Measurements from ENCODE around the gene CCDC190. TPM values are rescaled to one million over a fixed set of nuclear protein-coding genes. Genes with fewer than 3 reads are reported as not detected.

Gene CCDC190
- not detected in 2 replicates for total RNA-seq
- polyA plus RNA-seq, result not detected in 2 replicates

DNA sequence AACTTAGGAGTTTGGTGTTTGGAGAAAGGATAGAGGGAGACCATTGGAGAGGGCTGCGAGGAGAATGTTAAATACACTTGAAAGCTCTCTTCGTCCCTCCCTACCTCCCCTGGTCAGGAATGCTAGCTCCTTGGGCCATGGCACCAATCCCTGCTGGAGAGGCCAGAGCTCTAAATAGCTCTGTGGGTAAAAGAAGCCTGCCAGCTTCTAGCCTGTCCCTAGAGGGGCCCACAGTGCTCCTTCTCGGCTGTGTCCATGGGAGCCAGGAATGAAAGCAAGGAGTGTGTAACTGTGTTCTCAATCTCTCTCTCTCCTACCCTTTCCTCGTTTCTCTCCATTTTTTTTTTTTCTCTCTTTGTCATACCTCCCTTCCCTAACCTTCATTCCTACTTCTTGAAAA, at the start of gene CCDC190:
Gene CCDC190, minus strand, starts transcription at position 75 of the 400 bp plus-strand sequence. CDS start 1,529 bp downstream, outside the sequence.
- no peaks in the 10 kb centered on the region for H3K9me3 ChIP-seq (ENCODE audit: low read depth)
- H3K4me3 ChIP-seq, result no peak within 1 kb of the TSS
- no peaks in the 10 kb centered on the region for H3K36me3 ChIP-seq
- DNase-seq (ENCODE audit: low read depth in 1 of 2, low spot score in 1 of 2), result peak; percentile 47 to 59
- TF ChIP-seq, protein P1, sequence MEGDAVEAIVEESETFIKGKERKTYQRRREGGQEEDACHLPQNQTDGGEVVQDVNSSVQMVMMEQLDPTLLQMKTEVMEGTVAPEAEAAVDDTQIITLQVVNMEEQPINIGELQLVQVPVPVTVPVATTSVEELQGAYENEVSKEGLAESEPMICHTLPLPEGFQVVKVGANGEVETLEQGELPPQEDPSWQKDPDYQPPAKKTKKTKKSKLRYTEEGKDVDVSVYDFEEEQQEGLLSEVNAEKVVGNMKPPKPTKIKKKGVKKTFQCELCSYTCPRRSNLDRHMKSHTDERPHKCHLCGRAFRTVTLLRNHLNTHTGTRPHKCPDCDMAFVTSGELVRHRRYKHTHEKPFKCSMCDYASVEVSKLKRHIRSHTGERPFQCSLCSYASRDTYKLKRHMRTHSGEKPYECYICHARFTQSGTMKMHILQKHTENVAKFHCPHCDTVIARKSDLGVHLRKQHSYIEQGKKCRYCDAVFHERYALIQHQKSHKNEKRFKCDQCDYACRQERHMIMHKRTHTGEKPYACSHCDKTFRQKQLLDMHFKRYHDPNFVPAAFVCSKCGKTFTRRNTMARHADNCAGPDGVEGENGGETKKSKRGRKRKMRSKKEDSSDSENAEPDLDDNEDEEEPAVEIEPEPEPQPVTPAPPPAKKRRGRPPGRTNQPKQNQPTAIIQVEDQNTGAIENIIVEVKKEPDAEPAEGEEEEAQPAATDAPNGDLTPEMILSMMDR (IDR thresholded peaks at IDR 0.05; ENCODE audit: low read depth, low read length), result no peak
- no peaks in the 10 kb centered on the region for H3K27me3 ChIP-seq
- peak within 1 kb of the TSS; percentile 79 for H3K27ac ChIP-seq
- H3K4me1 ChIP-seq (ENCODE audit: low read depth), result peaks cover 11% of the 10 kb centered on the region

- Histone ChIP-seq H3K4me1 (ENCODE audit: low read depth) (no peaks in the 10 kb centered on the region), H3K4me3 (no peak overlapping the region), H3K36me3 (no peaks in the 10 kb centered on the region), H3K27ac (no peak overlapping the region), H3K27me3 (no peaks in the 10 kb centered on the region), H3K9me3 (ENCODE audit: low read depth) (no peaks in the 10 kb centered on the region)
- no peak for DNase-seq (ENCODE audit: low read depth in 1 of 2, low spot score in 1 of 2)
- TF ChIP-seq, protein P1 (IDR thresholded peaks at IDR 0.05; ENCODE audit: low read depth, low read length), result no peak
Observed at GRCh38 chr1:162910161-162910560, 49.2 kb upstream of the CCDC190 start.

- Histone ChIP-seq H3K9me3 (ENCODE audit: low read depth) (no peaks in the 10 kb centered on the region), H3K27ac (no peak overlapping the region), H3K4me3 (no peak overlapping the region), H3K36me3 (no peaks in the 10 kb centered on the region), H3K27me3 (no peaks in the 10 kb centered on the region), H3K4me1 (ENCODE audit: low read depth) (no peaks in the 10 kb centered on the region)
- DNase-seq (ENCODE audit: low read depth in 1 of 2, low spot score in 1 of 2), result peak in 1 of 2 donors; percentile 47
- TF ChIP-seq, protein P1 (IDR thresholded peaks at IDR 0.05; ENCODE audit: low read depth, low read length), result no peak
Observed at GRCh38 chr1:162908780-162909179, 47.8 kb upstream of the CCDC190 start.

DNA sequence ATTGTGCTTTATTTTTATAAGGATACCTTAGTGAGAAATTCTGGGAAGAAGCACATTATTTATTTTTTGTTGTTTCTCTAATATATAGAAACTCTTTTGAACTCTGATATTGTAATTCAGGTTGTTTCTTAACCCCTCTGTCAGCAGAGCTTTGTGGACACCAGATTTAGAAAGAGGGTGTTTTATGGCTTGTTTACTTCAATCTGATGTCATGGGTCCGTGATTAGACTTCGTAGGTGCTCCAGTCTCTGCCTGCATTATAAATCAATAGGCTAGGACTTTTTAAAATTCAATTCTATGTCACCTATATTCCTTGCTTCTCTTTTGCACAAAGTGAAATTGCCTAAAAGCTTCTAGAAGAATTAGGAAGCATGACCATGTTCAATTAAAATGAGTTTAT, 47.3 kb upstream of the CCDC190 start:
- Histone ChIP-seq H3K27me3 (no peaks in the 10 kb centered on the region), H3K36me3 (no peaks in the 10 kb centered on the region), H3K9me3 (ENCODE audit: low read depth) (no peaks in the 10 kb centered on the region), H3K4me3 (no peak overlapping the region), H3K4me1 (ENCODE audit: low read depth) (no peaks in the 10 kb centered on the region), H3K27ac (no peak overlapping the region)
- TF ChIP-seq, protein P1 (IDR thresholded peaks at IDR 0.05; ENCODE audit: low read depth, low read length), result no peak
- DNase-seq (ENCODE audit: low read depth in 1 of 2, low spot score in 1 of 2), result no peak

GRCh38 chr1:162906485-162906884, 45.5 kb upstream of the CCDC190 start:
- TF ChIP-seq, protein P1 (IDR thresholded peaks at IDR 0.05; ENCODE audit: low read depth, low read length), result no peak
- Histone ChIP-seq H3K27me3 (no peaks in the 10 kb centered on the region), H3K27ac (no peak overlapping the region), H3K36me3 (no peaks in the 10 kb centered on the region), H3K4me3 (no peak overlapping the region), H3K4me1 (ENCODE audit: low read depth) (no peaks in the 10 kb centered on the region), H3K9me3 (ENCODE audit: low read depth) (no peaks in the 10 kb centered on the region)
- DNase-seq (ENCODE audit: low read depth in 1 of 2, low spot score in 1 of 2), result no peak

Data from cardiac muscle cell (in vitro differentiated cells and primary cell).